Activated CD8-positive, alpha-beta memory T cell treated with anti-CD3 and anti-CD28 coated beads, Interleukin-2, amount 10 ng/mL, durations not matched to agents 7 days and 5 days (primary cell): ENCODE results near the gene AOC3. TPM values are rescaled to one million over a fixed set of nuclear protein-coding genes. Genes with fewer than 3 reads are reported as not detected.

ENCODE experiments used
- ATAC-seq: fragments of 150-1000 bp; cut with Tn5 transposase; one replicate; pipeline ENCODE4 v1.10.0; 2021; ENCODE audit warnings: moderate library complexity
- CTCF ChIA-PET: fragments of 350-600 bp; sonication (Branson Sonifier 250); formaldehyde crosslinking; loops from one replicate; lab custom pipeline; 2021; ENCODE audit warnings: antibody characterized with exemption; lab: Charles Lee
- DNase-seq: peaks from one replicate; pipeline ENCODE4 v3.0.0-alpha.2; 2020
- H3K27ac Mint-ChIP-seq: one replicate; pipeline ENCODE4 v1.8.0; 2021; ENCODE audit warnings: mild to moderate bottlenecking, mixed read lengths
- H3K27me3 Mint-ChIP-seq: one replicate; pipeline ENCODE4 v1.8.0; 2021; ENCODE audit warnings: mixed read lengths
- H3K36me3 Mint-ChIP-seq: one replicate; pipeline ENCODE4 v1.8.0; 2021; ENCODE audit warnings: mild to moderate bottlenecking, mixed read lengths
- H3K4me1 Mint-ChIP-seq: one replicate; pipeline ENCODE4 v1.8.0; 2021; ENCODE audit warnings: mixed read lengths
- H3K4me3 Mint-ChIP-seq: one replicate; pipeline ENCODE4 v1.8.0; 2021; ENCODE audit warnings: mild to moderate bottlenecking, moderate library complexity, mixed read lengths
- H3K9me3 Mint-ChIP-seq: one replicate; pipeline ENCODE4 v1.8.0; 2022; ENCODE audit warnings: low read depth, mixed read lengths
- total RNA-seq, 2 experiments: library from RNA; stranded (reverse); gene quantifications; one replicate each; pipeline ENCODE4 v1.2.3, GENCODE V29; 2021

AOC3 gene, protein sequence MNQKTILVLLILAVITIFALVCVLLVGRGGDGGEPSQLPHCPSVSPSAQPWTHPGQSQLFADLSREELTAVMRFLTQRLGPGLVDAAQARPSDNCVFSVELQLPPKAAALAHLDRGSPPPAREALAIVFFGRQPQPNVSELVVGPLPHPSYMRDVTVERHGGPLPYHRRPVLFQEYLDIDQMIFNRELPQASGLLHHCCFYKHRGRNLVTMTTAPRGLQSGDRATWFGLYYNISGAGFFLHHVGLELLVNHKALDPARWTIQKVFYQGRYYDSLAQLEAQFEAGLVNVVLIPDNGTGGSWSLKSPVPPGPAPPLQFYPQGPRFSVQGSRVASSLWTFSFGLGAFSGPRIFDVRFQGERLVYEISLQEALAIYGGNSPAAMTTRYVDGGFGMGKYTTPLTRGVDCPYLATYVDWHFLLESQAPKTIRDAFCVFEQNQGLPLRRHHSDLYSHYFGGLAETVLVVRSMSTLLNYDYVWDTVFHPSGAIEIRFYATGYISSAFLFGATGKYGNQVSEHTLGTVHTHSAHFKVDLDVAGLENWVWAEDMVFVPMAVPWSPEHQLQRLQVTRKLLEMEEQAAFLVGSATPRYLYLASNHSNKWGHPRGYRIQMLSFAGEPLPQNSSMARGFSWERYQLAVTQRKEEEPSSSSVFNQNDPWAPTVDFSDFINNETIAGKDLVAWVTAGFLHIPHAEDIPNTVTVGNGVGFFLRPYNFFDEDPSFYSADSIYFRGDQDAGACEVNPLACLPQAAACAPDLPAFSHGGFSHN
- total RNA-seq = 1 to 10 TPM; 1.1 to 1.5 TPM

DNA sequence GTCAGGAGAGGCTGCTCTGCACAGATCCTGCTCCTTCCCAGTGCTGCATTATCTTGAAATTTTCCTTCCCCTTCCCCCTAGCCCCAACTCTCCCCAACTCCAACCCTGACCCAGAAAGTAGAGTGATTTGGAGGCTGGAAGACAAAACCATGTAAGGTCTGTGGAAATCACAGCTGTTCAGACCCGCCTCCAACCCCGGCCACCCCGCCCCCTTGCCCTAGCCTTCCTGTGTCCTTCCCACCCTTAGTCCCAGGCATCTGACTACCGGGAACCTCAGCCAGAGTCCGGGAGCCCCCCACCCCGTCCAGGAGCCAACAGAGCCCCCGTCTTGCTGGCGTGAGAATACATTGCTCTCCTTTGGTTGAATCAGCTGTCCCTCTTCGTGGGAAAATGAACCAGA lies at the start of gene AOC3:
Gene AOC3 (plus strand): TSS at position 246 of the 400 bp plus-strand sequence. CDS start 145 bp downstream, at position 391.
- Mint-ChIP-seq H3K4me1 (peaks cover 5% of the 10 kb centered on the region), H3K27me3 (no peaks in the 10 kb centered on the region), H3K4me3 (no peak within 1 kb of the TSS), H3K9me3 (no peaks in the 10 kb centered on the region), H3K27ac (no peak within 1 kb of the TSS), H3K36me3 (no peaks in the 10 kb centered on the region)
- no peak for DNase-seq
- ATAC-seq = no peak
- CTCF ChIA-PET = no interaction called here

DNA sequence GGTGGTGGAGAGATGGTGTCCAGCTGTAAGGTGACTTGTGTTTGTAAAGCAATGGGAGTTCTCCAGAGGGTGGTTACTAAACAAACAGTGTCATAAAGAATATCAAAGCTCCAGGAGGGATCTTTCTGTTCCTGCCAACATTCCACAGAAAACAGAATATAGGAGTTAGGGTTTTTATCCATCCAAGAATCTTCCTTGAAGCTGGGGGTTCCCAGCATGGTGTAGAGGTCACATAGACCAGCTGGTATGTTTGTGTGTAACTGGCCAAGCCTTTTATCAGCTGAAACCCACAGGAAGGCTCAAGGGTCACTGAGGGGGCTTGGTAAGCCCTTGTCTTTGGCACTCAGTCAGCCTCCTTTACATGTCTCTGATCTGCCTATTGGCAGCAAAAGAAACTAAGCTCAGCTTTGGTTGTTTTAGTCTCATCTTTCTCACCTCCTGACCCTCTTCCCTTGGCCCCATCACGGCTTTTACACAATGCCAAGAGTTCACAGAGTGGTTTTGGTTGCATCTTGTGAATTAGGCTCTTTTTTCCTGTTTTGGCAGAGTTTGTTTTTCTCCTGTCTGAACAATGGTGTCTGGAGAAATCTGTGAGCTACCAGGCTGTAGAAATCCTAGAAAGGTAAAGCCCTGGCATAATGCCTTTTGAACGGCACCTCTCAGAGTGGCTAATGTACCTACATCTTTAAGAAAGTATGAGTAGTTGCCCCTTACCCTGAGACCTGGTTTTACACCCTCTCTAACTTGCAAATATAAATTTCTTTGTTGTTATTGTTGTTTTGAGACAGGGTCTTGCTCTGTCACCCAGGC lies 47.7 kb upstream of the AOC3 start:
- no peak for DNase-seq
- Mint-ChIP-seq H3K27ac (no peak overlapping the region), H3K4me3 (no peak overlapping the region), H3K4me1 (peaks cover 7% of the 10 kb centered on the region), H3K36me3 (peaks cover 6% of the 10 kb centered on the region), H3K27me3 (peaks cover 7% of the 10 kb centered on the region), H3K9me3 (no peaks in the 10 kb centered on the region)
- CTCF ChIA-PET = interaction anchor here (1.1 to 2.3 kb wide), 4 partner anchors 17 to 310 kb away, joined by 3 to 7 read pairs (median 6); partner anchors contain the start of gene BECN1
- ATAC-seq = no peak

DNA sequence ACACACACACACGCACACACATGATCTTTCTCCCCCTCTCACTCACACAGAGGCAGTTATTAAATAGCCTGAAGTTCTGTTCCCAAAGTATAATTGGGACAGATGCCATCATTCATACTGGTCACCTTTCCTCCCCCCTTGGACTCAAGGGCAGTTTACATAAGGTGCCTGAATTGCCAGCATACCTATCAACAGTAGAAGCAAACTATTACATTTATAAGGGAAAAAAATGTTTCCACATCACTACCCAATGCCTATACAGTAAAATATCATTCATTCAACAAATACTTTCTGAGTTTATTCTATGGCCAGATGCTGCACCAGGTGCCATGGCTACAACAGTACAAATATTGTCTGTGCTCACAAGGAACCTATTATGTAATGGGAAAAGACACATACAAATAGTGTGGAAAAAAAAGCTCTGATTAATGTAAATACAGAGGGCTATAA lies 46.1 kb upstream of the AOC3 start:
- H3K4me1 Mint-ChIP-seq = no peaks in the 10 kb centered on the region
- DNase-seq (no peak), ATAC-seq (no peak)
- peaks cover 5% of the 10 kb centered on the region for H3K27me3 Mint-ChIP-seq
- H3K4me3 Mint-ChIP-seq = no peak overlapping the region
- peaks cover 10% of the 10 kb centered on the region for H3K36me3 Mint-ChIP-seq
- no peaks in the 10 kb centered on the region for H3K9me3 Mint-ChIP-seq
- H3K27ac Mint-ChIP-seq = no peak overlapping the region
- CTCF ChIA-PET = interaction anchor here (1.3 kb wide), 2 partner anchors 13 to 15 kb away, joined by 3 read pairs; no protein-coding TSS in a partner anchor

DNA sequence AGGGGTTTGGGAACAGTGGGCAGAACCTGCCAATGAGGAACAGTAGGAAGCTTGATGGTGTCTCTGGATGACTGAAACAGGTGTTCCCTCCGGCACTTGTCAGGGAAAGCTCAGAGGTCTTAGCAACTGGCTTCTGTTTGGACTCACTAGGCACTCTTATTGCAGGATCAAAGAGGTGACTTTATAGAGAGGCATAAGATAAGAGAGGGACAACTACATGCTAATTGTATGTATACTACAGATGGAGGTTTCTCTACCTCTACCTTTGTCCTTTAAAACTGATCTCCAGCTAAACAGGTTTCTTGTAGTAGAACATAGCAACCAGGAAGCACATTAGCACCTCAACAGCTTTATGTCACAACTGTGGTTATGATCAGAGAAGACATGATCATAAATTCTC lies 44.8 kb upstream of the AOC3 start:
- CTCF ChIA-PET = interaction anchor here (1.3 kb wide), 1 partner anchor 14 kb away, joined by 3 read pairs; no protein-coding TSS in a partner anchor
- Mint-ChIP-seq H3K4me3 (no peak overlapping the region), H3K27ac (no peak overlapping the region), H3K36me3 (peaks cover 18% of the 10 kb centered on the region), H3K4me1 (no peaks in the 10 kb centered on the region), H3K9me3 (no peaks in the 10 kb centered on the region), H3K27me3 (peaks cover 5% of the 10 kb centered on the region)
- no peak for DNase-seq
- no peak for ATAC-seq

DNA sequence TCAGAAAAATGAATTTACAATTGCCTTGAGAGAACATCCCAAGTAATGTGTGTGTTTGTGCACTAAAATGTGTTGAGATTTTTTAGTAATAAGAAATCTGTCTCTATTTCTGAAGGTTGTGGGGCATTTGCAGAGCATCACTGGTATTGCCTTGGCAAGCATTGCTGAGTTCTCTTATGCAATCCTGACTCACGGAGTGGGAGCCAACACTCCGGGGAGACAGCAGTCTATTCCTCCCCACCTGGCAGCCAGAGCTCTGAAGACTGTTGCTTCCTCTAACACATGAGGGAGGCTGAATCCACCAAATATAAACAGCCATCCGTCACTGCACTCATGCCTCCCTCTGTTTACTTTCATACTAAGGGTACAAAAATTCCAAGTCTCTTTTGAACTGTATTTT lies 41.7 kb upstream of the AOC3 start:
- Mint-ChIP-seq H3K27ac (no peak overlapping the region), H3K36me3 (peaks cover 32% of the 10 kb centered on the region), H3K4me1 (no peaks in the 10 kb centered on the region), H3K27me3 (no peaks in the 10 kb centered on the region), H3K4me3 (no peak overlapping the region), H3K9me3 (no peaks in the 10 kb centered on the region)
- no peak for DNase-seq
- CTCF ChIA-PET = interaction anchor here (0.8 to 1.9 kb wide), 3 partner anchors 14 to 34 kb away, joined by 3 to 6 read pairs (median 3); partner anchors contain the start of gene BECN1
- no peak for ATAC-seq

DNA sequence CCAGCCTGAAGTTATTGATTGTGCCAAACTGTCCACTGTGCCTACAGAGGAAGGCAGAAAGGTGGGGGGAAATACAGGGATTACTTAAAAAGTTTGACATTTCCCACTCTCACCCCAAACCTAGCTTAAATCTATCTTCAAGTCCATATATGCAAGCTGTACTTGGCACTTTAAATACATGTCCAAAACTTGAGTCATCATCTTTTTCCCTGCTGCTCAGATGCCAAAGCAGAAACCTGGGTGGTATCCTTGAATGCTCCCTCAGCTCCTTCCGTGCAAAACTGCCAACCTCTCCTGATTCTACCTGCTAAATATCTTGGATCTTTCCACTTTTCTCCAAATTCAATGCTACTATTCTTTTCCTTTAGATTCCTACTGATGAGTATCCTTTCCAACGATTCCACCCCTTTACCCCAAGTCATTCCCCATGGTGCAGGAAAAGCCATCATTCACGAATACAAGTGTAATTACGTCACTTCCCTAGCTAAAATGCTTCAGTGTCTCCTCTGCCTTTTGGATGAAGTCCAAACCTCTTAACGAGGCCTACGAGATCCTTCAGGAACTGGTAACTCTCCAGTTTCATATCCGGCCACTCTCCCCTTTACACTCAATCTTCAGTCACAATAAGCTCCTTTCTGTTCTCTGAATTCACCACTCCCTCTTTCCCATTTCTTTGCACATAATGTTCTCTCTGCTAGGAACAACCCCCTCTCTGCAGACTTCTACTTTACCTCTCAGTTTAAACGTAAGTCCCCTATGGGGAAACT lies 36.2 kb upstream of the AOC3 start:
- Mint-ChIP-seq H3K4me1 (no peaks in the 10 kb centered on the region), H3K36me3 (peaks cover 63% of the 10 kb centered on the region), H3K27ac (no peak overlapping the region), H3K4me3 (no peak overlapping the region), H3K27me3 (no peaks in the 10 kb centered on the region), H3K9me3 (no peaks in the 10 kb centered on the region)
- CTCF ChIA-PET = interaction anchor here (1.8 kb wide), 1 partner anchor 9 kb away, joined by 9 read pairs; the partner anchor contains the start of gene BECN1
- ATAC-seq (no peak), DNase-seq (no peak)

DNA sequence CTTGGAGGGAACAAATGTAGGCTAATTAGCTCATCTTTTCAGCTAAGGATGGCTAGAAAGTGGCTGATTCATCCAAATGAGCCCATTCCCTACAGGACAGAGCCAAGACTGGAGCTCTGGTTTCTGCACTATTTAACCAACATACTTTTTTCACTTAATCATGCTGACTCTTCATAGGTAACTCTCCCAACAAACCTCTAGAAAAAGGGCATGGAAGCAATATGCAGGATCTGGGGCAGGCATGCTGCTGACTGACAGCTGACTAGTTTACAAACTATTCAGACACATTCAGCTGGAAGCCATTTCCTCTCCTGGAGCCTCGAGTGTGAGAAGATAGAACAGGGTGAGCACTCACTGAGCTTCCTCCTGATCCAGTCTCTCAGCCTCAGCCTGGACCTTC lies 33.1 kb upstream of the AOC3 start:
- DNase-seq = no peak
- Mint-ChIP-seq H3K27me3 (no peaks in the 10 kb centered on the region), H3K4me1 (peaks cover 19% of the 10 kb centered on the region), H3K4me3 (no peak overlapping the region), H3K9me3 (no peaks in the 10 kb centered on the region), H3K27ac (no peak overlapping the region), H3K36me3 (peaks cover 64% of the 10 kb centered on the region)
- CTCF ChIA-PET = interaction anchor here (0.5 to 1.2 kb wide), 4 partner anchors 9 to 240 kb away, joined by 3 to 4 read pairs (median 3); partner anchors contain the start of genes PSMC3IP and PSME3
- no peak for ATAC-seq

DNA sequence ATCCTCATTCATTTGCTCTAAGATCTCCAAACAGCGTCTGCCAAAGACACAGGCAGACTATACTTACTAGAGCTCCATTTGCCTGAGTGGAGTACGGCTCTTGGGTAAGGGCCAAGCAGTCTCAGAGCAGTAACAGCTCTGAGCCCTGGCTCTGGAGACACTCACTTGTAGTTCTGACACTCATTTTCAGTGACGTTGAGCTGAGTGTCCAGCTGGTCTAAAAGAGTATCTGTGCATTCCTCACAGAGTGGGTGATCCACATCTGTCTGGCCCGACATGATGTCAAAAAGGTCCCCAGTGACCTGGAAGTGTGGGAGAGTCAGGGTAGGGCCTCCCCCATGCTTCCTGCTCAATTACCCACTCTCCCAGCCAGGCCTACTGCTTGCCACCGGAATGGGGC lies 32.6 kb upstream of the AOC3 start:
- Mint-ChIP-seq H3K9me3 (no peaks in the 10 kb centered on the region), H3K27ac (peak overlapping the region; percentile 11), H3K4me3 (no peak overlapping the region), H3K27me3 (no peaks in the 10 kb centered on the region), H3K36me3 (peaks cover 64% of the 10 kb centered on the region), H3K4me1 (peaks cover 22% of the 10 kb centered on the region)
- DNase-seq (no peak), ATAC-seq (no peak)
- CTCF ChIA-PET = interaction anchor here (0.5 to 1.2 kb wide), 5 partner anchors 8 to 241 kb away, joined by 3 to 4 read pairs (median 3); partner anchors contain the start of genes PSMC3IP and PSME3

DNA sequence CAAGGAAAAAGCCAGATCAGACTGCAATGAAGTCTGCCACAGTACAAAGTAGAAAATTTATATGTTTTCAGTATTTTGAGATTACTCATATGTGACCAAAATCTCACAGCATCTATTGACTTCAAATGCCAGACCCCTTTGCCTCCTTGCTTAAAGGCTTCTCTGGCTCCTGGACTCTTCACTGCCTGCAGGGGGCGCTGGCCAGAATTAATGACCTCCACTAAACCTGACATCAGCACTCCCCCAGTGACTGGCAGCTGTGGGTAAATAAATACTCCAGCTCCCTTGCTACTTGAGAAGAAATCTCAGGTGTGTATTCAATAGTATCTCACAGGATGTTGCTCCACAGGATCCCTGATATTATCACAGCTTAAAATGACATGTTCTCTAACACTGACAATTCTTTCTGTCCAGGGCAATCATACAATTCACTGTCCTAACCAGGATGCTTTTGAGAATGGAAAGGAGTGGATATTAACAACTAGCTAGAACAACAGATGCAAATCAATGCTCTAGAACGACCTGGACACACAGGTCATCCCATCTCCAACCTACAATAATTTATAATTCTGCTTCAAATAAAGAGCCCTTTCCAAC lies 31.0 kb upstream of the AOC3 start:
- Mint-ChIP-seq H3K27me3 (no peaks in the 10 kb centered on the region), H3K4me3 (no peak overlapping the region), H3K36me3 (peaks cover 53% of the 10 kb centered on the region), H3K27ac (no peak overlapping the region), H3K9me3 (no peaks in the 10 kb centered on the region), H3K4me1 (peaks cover 33% of the 10 kb centered on the region)
- CTCF ChIA-PET = interaction anchor here (0.9 to 2.8 kb wide), 8 partner anchors 13 to 242 kb away, joined by 3 to 24 read pairs (median 4); partner anchors contain the start of genes CNTD1, COA3 and PSME3
- ATAC-seq (peak; percentile 35), DNase-seq (peak; percentile 81)

DNA sequence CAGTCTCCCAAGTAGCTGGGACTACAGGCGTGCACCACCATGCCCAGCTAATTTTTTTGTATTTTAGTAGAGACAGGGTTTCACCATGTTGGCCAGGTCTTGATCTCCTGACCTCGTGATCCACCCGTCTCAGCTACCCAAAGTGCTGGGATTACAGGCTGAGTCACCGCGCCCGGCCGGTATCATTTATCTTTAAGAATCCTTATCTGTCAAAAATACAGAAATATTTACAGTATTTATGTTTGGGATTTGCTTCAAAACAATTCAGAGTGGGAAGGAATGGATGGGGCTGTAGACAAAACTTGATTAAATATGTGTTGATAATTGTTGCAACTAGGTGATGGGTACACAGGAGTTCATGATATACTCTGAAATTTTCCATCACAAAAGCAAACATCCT lies 29.8 kb upstream of the AOC3 start:
- Mint-ChIP-seq H3K4me3 (no peak overlapping the region), H3K36me3 (peaks cover 44% of the 10 kb centered on the region), H3K9me3 (no peaks in the 10 kb centered on the region), H3K27me3 (no peaks in the 10 kb centered on the region), H3K27ac (no peak overlapping the region), H3K4me1 (peaks cover 36% of the 10 kb centered on the region)
- DNase-seq = no peak
- CTCF ChIA-PET = interaction anchor here (0.9 to 2.8 kb wide), 5 partner anchors 12 to 177 kb away, joined by 3 to 24 read pairs (median 6); partner anchors contain the start of genes CNTD1, COA3, PSME3 and RPL27
- no peak for ATAC-seq

DNA sequence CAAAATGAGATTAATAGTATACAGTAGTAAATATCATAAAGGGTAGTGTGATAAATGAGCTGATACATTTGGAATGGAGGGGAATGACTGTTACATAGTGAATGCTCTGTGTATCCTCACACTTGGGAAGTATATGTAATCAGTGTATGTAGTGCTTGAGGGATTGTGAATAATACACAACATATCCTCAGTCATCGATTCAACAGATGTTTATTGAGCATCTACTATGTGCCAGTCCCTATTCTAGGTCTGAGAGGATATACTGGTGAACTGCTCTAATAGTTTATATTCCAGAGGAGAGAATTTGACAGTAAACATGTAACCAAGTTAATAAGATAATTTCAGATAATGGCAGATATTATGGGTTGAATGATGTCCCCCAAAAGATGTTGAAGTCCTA lies 23.5 kb upstream of the AOC3 start:
- DNase-seq (no peak), ATAC-seq (no peak)
- Mint-ChIP-seq H3K27ac (no peak overlapping the region), H3K4me1 (peaks cover 32% of the 10 kb centered on the region), H3K36me3 (peaks cover 3% of the 10 kb centered on the region), H3K27me3 (peaks cover 12% of the 10 kb centered on the region), H3K4me3 (no peak overlapping the region), H3K9me3 (no peaks in the 10 kb centered on the region)
- CTCF ChIA-PET = interaction anchor here (1.0 kb wide), 1 partner anchor 171 kb away, joined by 3 read pairs; the partner anchor contains the start of gene RPL27
